OCI-LY7 (cell line): Measurements from ENCODE around the gene SIK3.

Experiments
- EZH2phosphoT487 ChIP-seq: fragments of 200-600 bp; sonication (generic); IDR thresholded peaks from 2 replicates; pipeline ENCODE4 v1.6.1; 2018; ENCODE audit warnings: low read depth, borderline replicate concordance, mild to moderate bottlenecking, mixed run types, antibody characterized with exemption, low read length, moderate library complexity, mixed read lengths
- TF ChIP-seq, protein P1 (sequence below): fragments of 200-600 bp; sonication (generic); conservative IDR thresholded peaks from 2 replicates; pipeline ENCODE4 v1.5.1; 2014; ENCODE audit warnings: mild to moderate bottlenecking, antibody characterized with exemption, low read length, moderate library complexity, mixed read lengths

DNA sequence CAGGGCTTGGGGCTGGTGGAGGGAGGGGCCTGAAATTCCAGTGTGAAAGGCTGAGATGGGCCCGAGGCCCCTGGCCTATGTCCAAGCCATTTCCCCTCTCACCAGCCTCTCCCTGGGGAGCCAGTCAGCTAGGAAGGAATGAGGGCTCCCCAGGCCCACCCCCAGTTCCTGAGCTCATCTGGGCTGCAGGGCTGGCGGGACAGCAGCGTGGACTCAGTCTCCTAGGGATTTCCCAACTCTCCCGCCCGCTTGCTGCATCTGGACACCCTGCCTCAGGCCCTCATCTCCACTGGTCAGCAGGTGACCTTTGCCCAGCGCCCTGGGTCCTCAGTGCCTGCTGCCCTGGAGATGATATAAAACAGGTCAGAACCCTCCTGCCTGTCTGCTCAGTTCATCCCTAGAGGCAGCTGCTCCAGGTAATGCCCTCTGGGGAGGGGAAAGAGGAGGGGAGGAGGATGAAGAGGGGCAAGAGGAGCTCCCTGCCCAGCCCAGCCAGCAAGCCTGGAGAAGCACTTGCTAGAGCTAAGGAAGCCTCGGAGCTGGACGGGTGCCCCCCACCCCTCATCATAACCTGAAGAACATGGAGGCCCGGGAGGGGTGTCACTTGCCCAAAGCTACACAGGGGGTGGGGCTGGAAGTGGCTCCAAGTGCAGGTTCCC is 268.6 kb downstream of the SIK3 start, which contains the start of gene APOC3:
- TF ChIP-seq, protein P1, sequence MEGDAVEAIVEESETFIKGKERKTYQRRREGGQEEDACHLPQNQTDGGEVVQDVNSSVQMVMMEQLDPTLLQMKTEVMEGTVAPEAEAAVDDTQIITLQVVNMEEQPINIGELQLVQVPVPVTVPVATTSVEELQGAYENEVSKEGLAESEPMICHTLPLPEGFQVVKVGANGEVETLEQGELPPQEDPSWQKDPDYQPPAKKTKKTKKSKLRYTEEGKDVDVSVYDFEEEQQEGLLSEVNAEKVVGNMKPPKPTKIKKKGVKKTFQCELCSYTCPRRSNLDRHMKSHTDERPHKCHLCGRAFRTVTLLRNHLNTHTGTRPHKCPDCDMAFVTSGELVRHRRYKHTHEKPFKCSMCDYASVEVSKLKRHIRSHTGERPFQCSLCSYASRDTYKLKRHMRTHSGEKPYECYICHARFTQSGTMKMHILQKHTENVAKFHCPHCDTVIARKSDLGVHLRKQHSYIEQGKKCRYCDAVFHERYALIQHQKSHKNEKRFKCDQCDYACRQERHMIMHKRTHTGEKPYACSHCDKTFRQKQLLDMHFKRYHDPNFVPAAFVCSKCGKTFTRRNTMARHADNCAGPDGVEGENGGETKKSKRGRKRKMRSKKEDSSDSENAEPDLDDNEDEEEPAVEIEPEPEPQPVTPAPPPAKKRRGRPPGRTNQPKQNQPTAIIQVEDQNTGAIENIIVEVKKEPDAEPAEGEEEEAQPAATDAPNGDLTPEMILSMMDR: no peak
- no peak for TF ChIP-seq EZH2phosphoT487
